Hepatocyte (in vitro differentiated cells): ENCODE measurements around the gene INHBA. TPM values are rescaled to one million over a fixed set of nuclear protein-coding genes. Genes with fewer than 3 reads are reported as not detected.

Experiments used
- DNase-seq: peaks from one replicate; pipeline ENCODE4 v3.0.0-alpha.2; 2016; ENCODE audit warnings: low spot score
- H2AFZ ChIP-seq: fragments of 200-600 bp; sonication (generic); 2 replicates; pipeline ENCODE4 v1.6.0; 2016; ENCODE audit warnings: antibody characterized with exemption, mild to moderate bottlenecking
- H3K27ac ChIP-seq: fragments of 200-600 bp; sonication (generic); 2 replicates; pipeline ENCODE4 v1.5.1; 2016; ENCODE audit warnings: mild to moderate bottlenecking
- H3K27me3 ChIP-seq: fragments of 200-600 bp; sonication (generic); 2 replicates; pipeline ENCODE4 v1.6.1; 2016
- H3K36me3 ChIP-seq: fragments of 200-600 bp; sonication (generic); replicated peaks from 2 replicates; pipeline ENCODE4 v1.5.1; 2016; ENCODE audit warnings: low read depth; ENCODE audit not compliant: insufficient read depth
- H3K4me1 ChIP-seq: fragments of 200-600 bp; sonication (generic); 2 replicates; pipeline ENCODE4 v1.5.1; 2016; ENCODE audit warnings: mild to moderate bottlenecking, moderate library complexity; ENCODE audit not compliant: insufficient read depth
- H3K4me2 ChIP-seq: fragments of 200-600 bp; sonication (generic); 2 replicates; pipeline ENCODE4 v1.6.0; 2016
- H3K4me3 ChIP-seq: fragments of 200-600 bp; sonication (generic); 2 replicates; pipeline ENCODE4 v1.5.1; 2016; ENCODE audit warnings: mild to moderate bottlenecking
- H3K79me2 ChIP-seq: fragments of 200-600 bp; sonication (generic); 2 replicates; pipeline ENCODE4 v1.6.0; 2017; ENCODE audit warnings: mild to moderate bottlenecking
- H3K9me2 ChIP-seq: fragments of 200-600 bp; sonication (generic); replicated peaks from 2 replicates; pipeline ENCODE4 v1.6.0; 2017; ENCODE audit warnings: mild to moderate bottlenecking; ENCODE audit not compliant: insufficient read depth
- H3K9me3 ChIP-seq: fragments of 200-600 bp; sonication (generic); 2 replicates; pipeline ENCODE4 v1.5.1; 2016; ENCODE audit warnings: low read depth, mild to moderate bottlenecking
- H4K20me1 ChIP-seq: fragments of 200-600 bp; sonication (generic); 2 replicates; pipeline ENCODE4 v1.6.0; 2016; ENCODE audit warnings: mild to moderate bottlenecking; ENCODE audit not compliant: insufficient read depth, poor library complexity, severe bottlenecking
- CTCF ChIP-seq: fragments of 200-600 bp; sonication (generic); IDR thresholded peaks from 2 replicates; pipeline ENCODE4 v1.5.1; 2016; ENCODE audit warnings: antibody characterized with exemption, mild to moderate bottlenecking; ENCODE audit not compliant: poor library complexity
- EZH2 ChIP-seq: fragments of 200-600 bp; sonication (generic); IDR thresholded peaks from 2 replicates; pipeline ENCODE4 v1.6.1; 2016; ENCODE audit warnings: antibody characterized with exemption, mild to moderate bottlenecking, borderline replicate concordance
- EZH2phosphoT487 ChIP-seq: fragments of 200-600 bp; sonication (generic); IDR thresholded peaks from one replicate; pipeline ENCODE4 v1.6.1; 2018; ENCODE audit warnings: antibody characterized with exemption, mild to moderate bottlenecking, low read depth, moderate library complexity; ENCODE audit not compliant: unreplicated experiment, severe bottlenecking
- WGBS: methylation state at CpG from one replicate; pipeline ENCODE4 v1.1.6; 2016; ENCODE audit warnings: low lambda C conversion rate; ENCODE audit errors: missing lambda C conversion rate; 5-methylcytosine and 5-hydroxymethylcytosine counted together
- polyA plus RNA-seq: library from polyadenylated mRNA; unstranded; fragments of >200 nt; fragmentation: Nextera tagmentation; extraction: Ambion mirVana; gene quantifications from 2 replicates; pipeline ENCODE4 v1.2.1, GENCODE V29; 2016
- total RNA-seq: library from RNA; depleted of rRNA; stranded (reverse); fragments of >200 nt; gene quantifications from 2 replicates; pipeline ENCODE4 v1.2.3, GENCODE V29; 2014

Gene INHBA
- total and polyA plus RNA-seq, 2 experiments from 2014 or later: 7.0 to 8.2 TPM

- peak overlapping the region; percentile 70 for H3K4me2 ChIP-seq
- WGBS: 15% methylated on average over 15 of the region's 15 CpGs
- H3K9me2 ChIP-seq: no peaks in the 10 kb centered on the region
- no peaks in the 10 kb centered on the region for H4K20me1 ChIP-seq
- peak; percentile 91 for DNase-seq
- peak overlapping the region; percentile 81 for H3K27ac ChIP-seq
- H3K27me3 ChIP-seq: peaks cover 27% of the 10 kb centered on the region
- no peaks in the 10 kb centered on the region for H3K36me3 ChIP-seq
- H3K9me3 ChIP-seq: no peaks in the 10 kb centered on the region
- H3K4me3 ChIP-seq: peak overlapping the region; percentile 8
- peaks cover 21% of the 10 kb centered on the region for H3K4me1 ChIP-seq
- peaks cover 22% of the 10 kb centered on the region for H3K79me2 ChIP-seq
- H2AFZ ChIP-seq: peak overlapping the region; percentile 21
- TF ChIP-seq CTCF: peak; percentile 91
- TF ChIP-seq EZH2: no peak
Observed at GRCh38 chr7:41696323-41696916, 6.5 kb downstream of the INHBA start.

GRCh38 chr7:41695661-41696322 lies 7.1 kb downstream of the INHBA start:
- DNase-seq: peak; percentile 57
- H3K79me2 ChIP-seq: peaks cover 22% of the 10 kb centered on the region
- no peaks in the 10 kb centered on the region for H3K36me3 ChIP-seq
- no peaks in the 10 kb centered on the region for H3K9me2 ChIP-seq
- TF ChIP-seq EZH2 (no peak), EZH2phosphoT487 (no peak), CTCF (no peak)
- WGBS: 45% methylated on average over 13 of the region's 13 CpGs
- H3K27ac ChIP-seq: peak overlapping the region; percentile 81
- no peaks in the 10 kb centered on the region for H4K20me1 ChIP-seq
- peak overlapping the region; percentile 8 for H3K4me3 ChIP-seq
- H3K4me2 ChIP-seq: peak overlapping the region; percentile 70
- H3K4me1 ChIP-seq: peaks cover 21% of the 10 kb centered on the region
- no peaks in the 10 kb centered on the region for H3K9me3 ChIP-seq
- peaks cover 21% of the 10 kb centered on the region for H3K27me3 ChIP-seq
- peak overlapping the region; percentile 5 for H2AFZ ChIP-seq

- Histone ChIP-seq H3K9me2 (no peaks in the 10 kb centered on the region), H3K4me3 (no peak overlapping the region), H3K9me3 (no peaks in the 10 kb centered on the region), H3K27ac (no peak overlapping the region), H3K27me3 (peaks cover 16% of the 10 kb centered on the region), H4K20me1 (no peaks in the 10 kb centered on the region), H3K4me2 (peak overlapping the region; percentile 70), H3K4me1 (peaks cover 21% of the 10 kb centered on the region), H3K36me3 (no peaks in the 10 kb centered on the region), H3K79me2 (peaks cover 22% of the 10 kb centered on the region), H2AFZ (no peak overlapping the region)
- TF ChIP-seq EZH2phosphoT487: no peak
- no peak for TF ChIP-seq CTCF
- no peak for TF ChIP-seq EZH2
- WGBS: 89% methylated on average over 6 of the region's 6 CpGs
- no peak for DNase-seq
Observed at GRCh38 chr7:41694495-41694894, 8.4 kb downstream of the INHBA start.
